CD4-positive, alpha-beta T cell treated with Interleukin-15 for 4 hours (primary cell): ENCODE data around the gene BTN2A1.
"Not testable (repeated sequence)": the region's sequence is repeated elsewhere in the genome, so short reads cannot be mapped to it uniquely, and the experiment has no call there.

Source experiments
- DNase-seq: peaks from one replicate; pipeline ENCODE4 v3.0.0-alpha.2; 2020; ENCODE audit warnings: low spot score

The BTN2A1 gene

DNA sequence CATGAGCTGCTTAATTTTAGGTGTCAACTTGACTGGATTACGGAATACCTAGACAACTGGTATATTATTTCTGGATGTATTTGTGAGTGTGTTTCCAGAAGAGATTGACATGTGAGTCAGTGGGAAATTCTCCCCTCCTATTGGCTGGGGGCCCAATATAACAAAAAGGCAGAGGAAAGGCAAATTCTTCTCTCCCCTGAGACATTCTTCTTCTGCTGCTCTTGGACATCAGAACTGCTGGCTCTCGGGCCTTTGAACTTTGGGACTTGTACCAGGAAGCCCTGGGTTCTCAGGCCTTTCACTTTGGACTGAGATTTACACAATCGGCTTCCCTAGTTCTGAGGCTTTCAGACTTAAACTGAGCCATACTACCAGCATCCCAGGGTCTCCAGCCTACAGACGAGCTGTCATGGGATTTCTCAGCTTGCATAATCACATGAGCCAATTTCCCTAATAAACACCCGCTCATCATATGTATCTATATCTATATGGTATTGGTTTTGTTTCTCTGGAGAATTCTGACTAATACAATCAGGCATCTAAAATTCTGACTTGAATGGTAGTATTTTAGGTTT is 25.0 kb upstream of the BTN2A1 start:
- DNase-seq: no peak

DNA sequence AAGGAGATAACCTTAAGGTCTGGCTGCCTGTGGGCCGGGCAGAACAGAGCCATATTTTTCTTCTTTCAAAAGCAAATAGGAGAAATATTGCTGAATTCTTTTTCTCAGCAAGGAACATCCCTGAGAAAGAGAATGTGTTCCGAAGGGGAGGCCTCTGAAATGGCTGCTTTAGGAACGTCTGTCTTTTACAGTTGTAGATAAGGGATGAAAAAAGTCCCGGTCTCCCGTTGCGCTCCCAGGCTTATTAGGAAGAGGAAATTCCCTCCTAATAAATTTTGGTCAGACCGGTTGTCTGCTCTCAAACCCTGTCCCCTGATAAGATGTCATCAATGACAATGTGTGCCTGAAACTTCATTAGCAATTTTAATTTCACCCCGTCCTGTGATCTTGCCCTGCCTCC is 24.1 kb upstream of the BTN2A1 start:
- not testable (repeated sequence) for DNase-seq

DNA sequence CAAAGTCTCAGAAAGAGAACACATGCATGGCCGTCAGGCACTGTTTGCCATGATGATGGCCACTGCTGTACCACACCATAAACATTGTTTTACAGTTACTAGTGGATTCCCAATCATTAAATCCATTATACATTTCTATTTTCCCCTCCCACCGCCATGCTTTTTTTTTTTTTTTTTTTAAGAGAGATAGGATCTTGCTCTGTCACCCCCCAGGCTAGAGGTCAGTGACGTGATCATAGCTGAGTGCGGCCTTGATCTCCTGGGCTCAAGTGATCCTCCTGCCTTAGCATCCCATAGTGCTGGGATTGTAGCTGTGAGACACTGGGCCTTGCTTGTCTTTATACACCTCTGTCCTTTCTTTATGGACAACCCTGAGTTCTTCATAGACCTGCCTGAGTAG is 21.7 kb upstream of the BTN2A1 start:
- no peak for DNase-seq

DNA sequence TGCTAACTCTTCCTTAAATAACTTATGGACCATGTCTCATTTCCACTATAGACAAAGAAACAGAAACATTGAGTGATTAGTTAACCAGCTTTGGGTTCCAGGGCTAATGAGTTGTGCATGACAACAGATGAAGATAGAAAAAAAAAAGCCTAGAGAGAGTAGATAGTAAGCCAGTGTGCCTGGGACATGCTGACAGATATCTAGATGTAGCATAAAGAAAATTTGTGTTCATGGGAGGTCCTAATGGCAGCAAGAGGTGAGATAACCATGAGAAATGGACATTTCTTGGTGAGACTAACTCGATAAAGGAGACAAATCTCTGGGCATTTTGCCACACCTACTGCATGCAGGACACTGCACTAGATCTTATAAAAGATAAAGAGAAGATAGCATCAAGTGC is 20.2 kb upstream of the BTN2A1 start:
- no peak for DNase-seq

DNA sequence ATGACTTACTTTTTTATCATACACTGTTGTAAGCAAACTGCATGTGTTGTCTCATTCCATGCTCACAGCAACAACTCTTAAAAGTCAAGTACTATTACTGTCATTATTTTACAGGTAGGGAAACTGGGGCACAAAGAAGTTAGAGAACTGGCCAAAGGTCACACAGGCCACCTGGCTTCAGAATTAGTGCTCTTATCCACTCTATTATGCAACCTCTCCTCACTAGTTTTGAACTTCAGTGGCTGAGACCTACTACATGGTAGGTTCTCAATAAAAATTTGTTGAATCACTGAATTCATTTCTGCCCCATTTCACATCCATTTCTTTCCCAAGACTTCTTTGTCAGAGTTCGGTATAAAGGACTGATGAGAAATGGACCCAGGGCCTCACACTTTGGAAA is 19.8 kb upstream of the BTN2A1 start:
- DNase-seq: no peak

DNA sequence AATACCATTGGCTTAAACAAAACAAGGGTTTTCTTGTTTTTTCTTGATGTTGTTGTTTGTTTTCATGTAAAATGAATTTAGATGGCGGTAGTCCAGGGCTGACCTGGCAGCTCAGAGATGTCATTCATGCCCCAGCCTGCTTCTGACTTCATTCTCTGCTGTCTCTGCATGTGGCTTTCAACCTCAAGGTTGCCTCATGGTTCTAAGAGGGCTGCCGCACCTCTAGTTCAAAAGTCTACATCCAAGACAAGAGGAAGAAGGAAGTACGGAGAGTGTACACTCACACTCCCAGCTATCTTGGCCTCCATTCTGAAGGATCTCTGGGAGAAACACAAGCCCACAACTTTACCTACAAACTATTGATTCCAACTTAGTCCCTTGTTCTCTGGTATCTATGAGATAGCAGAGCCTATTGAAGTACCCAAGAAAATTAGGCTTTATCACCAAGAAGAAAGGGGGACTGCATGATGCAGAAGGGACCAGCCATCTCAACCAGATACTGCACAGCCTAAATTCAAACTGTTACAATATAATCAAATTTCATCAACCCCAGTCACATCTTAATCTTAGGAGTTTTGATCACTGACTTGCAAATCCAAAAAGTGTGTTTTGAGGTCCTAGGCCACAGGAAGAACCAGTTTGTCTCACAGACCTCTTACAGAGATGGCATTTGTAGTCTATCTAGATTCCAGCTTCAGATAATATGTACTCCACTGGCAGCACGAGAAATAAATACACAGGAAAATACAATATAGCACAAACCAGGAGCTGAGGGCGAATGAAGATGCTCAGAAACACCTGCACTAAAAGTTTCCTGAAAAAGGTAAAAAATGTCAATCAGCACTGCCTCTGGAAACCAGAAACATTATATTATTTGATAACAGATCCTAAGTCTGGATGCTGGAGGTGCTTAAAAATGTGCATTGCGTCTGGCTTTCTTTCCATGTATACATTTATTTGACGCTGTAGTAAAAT is 18.3 kb upstream of the BTN2A1 start:
- DNase-seq: no peak

DNA sequence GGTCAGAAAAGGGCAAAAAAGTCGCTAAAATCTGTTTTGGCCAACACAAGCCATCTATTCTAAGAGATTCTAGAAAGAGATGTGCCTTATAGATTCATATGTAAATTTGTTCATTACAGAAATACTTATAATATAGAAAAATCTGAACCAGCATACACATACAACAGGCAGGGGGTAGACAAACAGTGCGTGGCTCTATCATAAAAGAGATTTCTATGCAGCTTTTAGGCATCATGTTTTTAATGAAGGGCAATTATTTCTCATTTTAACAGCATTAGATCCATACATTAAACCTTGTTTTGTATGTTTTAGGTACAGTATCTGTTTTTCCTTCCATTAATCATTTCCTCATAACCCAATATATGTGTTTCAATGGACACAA is 16.8 kb upstream of the BTN2A1 start:
- DNase-seq: no peak

DNA sequence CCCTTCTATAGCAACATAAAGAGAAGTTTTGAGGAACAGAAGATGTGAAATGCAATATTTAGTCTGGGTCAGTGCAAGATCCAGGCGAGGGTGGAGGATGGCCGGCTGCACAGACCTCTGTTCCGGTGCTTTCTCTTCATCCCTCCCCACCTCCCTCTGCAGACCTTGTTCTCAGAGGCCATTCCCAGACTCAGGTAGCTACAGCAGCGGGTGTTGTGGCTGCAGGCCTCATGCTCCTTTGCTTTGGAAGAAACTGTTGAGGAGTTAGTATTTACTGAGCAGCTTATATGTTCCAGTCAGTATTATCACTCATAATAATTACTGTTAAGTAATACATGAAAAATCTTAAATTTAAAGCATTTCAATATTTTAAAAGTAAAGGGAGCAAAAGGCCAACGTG is 15.8 kb upstream of the BTN2A1 start:
- no peak for DNase-seq

DNA sequence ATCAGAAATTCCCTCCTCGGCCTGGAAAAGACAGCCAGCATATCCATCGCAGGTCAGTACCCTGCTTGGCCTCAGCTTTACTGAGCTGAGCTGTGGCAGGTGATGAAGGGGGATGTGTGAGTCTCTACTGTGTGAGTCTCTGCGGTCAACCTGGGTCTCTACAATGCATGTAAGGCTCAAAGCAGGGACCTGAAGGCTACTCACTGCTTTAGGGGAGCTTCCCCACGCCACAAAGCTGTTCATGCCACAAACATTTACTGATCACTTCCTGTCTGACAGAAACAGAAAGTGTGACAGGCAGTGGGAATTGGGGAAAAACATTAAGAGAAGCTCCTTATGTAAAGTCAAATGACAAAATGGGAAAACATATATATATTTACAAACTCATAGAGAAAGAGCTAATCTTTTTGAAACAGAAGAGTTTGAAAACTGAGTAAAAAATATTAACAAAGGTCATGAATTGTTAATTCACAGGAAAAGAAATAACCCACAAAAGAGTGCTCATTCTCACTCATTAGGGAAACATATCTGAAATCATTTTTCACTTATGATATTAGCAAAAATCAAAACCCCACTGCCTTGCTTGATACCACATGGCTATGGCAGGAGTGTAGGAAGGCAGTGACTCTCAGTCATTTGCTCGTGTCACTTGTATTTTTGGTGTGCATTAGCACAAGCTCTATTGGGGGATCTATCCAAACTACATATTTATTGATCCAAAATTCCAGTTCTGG is 11.7 kb upstream of the BTN2A1 start:
- peak; percentile 48 for DNase-seq

DNA sequence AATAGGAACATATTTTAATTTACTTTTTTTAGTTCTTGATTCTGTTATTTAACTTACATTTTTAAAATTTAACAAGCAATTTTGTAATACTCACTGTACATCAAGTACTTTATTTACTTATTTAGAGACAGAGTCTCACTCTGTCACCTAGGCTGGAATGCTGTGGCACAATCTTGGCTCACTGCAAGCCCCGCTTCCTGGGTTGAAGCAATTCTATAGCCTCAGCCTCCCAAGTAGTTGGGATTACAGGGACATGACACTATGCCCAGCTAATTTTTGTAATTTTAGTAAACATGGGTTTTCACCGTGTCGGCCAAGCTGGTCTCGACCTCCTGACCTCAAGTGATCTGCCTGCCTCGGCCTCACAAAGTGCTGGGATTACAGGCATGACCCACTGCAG is 10.5 kb upstream of the BTN2A1 start:
- no peak for DNase-seq

DNA sequence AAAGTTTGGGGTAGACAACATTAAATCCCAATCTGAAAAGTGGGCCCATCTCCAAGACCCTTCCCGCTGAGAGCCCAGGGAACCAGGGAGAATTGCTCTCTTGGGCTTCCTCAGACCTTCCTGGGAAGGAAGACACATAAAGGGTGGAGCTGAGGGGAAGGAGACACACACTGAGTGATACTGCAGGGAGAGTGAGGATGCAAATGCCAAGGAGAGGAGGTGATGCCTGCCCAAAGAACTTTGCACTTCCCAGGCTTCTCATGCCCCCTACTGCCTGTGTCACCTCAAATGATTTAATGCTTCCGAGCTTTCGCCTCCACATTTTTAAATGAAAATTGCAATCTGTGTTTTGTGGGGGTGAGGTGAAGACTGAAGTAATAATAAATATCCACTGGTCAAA is 7.5 kb upstream of the BTN2A1 start:
- DNase-seq: no peak

DNA sequence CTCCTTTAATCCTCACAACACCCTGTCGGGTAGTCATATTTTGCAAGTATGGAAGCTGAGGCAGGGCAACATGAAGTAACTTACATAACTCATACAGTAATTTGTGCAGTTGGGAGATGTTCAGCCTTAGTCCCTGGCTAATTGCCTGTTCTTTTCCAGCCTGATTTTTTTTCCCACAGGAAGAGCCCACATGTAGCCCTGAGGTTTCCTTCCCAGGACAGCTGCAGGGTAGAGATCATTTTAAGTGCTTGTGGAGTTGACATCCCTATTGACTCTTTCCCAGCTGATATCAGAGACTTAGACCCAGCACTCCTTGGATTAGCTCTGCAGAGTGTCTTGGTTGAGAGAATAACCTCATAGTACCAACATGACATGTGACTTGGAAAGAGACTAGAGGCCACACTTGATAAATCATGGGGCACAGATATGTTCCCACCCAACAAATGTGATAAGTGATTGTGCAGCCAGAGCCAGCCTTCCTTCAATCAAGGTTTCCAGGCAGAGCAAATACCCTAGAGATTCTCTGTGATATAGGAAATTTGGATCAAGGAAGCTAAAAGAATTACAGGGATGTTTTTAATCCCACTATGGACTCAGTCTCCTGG is 5.0 kb upstream of the BTN2A1 start:
- no peak for DNase-seq

DNA sequence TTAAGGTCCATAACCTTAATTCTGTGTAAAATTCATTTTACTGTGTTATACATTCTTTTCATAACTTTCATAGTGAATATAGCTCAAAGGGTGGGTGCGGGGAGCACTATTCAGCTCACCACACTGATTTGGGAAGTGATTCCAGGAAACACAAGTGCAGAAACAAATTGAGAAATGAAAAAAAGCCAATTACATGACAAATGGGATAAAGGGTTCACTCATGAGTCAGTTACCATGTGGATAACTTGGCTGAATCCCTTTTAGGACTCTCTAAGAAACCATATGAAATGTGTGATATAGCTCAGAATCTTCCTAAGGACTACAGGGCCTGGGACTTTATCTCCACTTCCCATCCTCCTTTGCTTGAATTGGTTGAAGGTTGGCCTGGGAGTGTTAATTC is 3.1 kb upstream of the BTN2A1 start:
- no peak for DNase-seq

DNA sequence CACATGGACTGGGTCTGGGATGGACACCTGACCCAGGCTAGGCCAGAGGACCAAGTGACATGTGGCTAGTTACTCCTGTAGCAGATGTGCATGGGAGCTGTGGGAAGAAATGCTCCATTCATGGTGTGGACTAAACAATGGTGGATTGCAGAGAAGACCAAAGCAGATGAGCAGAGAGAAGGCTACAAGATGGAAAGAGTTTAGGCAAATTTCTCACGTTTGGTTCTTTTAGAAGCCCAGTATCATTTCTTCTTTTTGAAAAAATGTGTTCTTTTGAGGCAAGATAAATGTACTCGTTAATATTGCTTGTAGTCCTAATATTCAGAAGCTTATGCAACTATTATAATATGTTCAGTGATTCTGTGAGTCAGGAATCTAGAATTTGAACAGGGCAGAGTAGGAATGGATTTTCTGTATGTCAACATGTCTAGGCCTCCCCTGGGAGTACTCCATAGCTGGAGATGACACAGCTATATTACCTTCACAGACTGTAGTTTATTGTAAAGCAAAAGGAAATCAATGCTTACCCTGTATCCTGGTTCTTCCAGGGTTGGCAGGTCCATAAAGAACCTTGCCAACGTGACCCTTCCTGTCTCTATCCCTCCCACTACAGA is 2.3 kb upstream of the BTN2A1 start:
- no peak for DNase-seq

DNA sequence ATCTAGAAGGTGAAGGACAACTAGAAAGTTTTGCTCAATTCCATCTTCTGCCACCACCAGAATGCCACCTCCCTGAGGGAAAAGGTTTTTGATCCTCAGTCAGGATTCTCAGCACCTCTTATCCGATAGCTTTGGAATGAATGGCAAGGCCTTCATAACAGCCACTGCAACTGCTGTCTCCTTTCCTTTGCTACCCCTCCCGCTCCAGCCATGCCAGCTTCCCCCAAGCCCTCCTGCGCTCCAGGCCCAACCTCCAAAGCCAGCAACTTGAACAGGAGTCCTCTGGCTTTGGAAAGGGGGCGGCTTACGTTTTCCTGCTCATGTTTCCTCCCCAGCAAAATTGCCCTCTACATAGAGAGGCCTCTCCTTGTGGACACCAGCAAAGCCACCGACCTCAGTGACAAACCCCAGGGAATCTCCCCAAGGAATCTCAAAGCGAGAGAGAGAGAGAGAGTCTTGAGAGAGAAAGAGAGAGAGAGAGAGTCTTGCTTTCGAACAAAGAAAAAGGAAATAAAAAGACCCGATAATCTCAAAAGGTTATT is 420 bp upstream of the BTN2A1 start:
- no peak for DNase-seq

DNA sequence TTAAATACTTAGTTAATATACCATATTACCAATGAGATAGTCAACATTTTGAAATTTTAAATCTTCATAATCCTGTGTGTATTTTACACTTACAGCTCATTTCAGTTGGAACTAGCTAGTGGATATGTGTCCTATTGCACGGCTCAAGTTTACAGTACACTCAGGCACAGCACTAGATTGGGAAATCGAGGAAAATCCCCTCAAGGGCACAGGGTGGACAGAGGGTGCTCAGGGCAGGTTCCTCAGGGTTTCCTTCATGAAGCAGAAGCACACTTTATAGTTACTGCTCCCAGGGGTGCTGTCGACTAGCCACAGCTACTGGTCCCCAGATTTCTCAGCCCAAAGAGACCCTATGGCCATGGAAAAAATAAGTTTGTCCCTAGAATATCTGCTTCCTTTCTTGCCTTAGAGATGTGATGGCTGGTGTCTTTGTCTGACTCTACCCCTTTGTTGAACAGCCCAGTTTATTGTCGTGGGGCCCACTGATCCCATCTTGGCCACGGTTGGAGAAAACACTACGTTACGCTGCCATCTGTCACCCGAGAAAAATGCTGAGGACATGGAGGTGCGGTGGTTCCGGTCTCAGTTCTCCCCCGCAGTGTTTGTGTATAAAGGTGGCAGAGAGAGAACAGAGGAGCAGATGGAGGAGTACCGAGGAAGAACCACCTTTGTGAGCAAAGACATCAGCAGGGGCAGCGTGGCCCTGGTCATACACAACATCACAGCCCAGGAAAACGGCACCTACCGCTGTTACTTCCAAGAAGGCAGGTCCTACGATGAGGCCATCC is 1.5 kb downstream of the BTN2A1 start:
- no peak for DNase-seq

DNA sequence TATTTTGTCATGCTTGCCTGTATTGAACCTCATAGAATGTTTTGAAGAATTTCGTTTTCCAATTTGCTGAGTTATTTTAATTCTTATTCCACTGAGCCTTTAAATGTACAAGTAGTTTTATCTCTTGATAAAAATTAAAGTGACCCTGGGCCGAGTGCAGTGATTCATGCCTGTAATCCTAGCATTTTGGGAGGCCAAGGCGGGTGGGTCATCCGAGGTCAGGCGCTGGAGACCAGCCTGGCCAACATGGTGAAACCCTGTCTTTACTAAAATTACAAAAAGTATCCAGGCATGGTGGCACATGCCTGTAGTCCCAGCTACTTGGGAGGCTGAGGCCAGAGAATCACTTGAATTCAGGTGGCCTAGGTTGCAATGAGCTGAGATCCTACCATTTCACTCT is 3.6 kb downstream of the BTN2A1 start:
- DNase-seq: not testable (repeated sequence)

DNA sequence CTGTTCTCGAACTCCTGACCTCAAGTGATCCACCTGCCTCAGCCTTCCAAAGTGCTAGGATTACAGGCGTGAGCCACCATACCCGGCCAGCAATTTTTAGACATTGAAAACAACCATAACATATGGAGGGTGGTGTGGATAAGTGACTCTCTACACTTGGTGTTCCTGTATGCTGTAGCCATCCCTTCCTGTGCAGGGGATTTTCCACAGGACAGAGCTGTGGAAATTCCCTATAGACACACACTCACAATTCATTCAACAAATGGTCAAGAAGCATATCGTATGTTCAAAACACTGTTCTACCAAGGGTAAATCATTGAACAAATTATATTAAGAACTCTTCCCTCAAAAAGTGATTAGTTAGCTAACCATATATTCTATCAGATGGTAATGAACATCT is 6.3 kb downstream of the BTN2A1 start:
- DNase-seq: no peak

DNA sequence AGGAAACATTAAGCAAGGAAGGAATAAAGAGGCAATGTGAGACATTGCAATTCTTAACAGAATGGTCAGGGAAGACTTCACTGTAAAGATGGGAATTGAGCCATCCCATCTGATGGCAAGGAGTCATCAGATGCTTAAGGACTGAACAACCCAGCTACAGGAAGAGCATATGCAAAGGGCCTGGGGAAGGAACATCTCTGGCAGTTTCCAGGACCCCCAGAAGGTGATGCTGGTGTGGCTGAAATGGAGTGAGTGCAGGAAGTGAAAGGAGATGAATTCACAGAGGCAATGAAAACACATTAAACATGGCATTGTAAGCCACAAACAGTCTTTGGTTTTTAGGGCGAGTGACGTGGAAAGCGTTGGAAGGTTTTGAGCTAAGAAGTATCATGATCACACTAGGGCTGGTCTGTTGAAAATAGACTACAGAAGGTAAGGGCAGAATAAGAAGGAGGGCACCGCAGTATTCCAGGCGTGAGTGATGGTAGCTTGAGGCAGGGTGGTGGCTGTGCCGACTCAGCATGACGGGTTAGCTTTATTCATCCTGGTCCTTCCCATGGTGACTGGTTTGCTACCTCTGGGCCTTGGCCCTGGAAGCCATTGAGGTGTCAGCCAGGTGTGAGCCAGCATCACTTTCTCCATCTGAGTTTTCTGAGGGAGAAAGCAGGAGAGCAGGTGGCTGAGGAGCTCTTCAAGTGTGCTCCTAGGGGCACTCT is 6.8 kb downstream of the BTN2A1 start:
- DNase-seq: no peak

DNA sequence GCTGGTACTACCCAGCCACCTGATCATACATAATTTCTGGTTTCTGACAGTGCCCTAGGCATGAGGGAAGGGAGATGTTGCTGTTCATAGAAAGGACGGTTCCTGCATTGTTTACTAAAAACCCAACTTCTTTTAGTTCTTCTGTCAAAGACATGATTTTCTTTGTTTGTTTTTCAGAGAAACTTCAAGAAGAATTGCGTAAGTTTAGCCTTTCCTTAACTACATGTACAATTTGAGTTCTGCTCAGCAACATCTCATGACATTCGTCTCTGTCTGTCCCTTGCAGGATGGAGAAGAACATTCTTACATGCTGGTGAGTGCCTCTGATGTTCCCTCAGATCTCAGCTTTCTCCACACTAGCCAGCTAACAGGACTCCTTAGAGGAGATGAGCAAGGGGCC is 8.0 kb downstream of the BTN2A1 start:
- DNase-seq: no peak
